ENCODE data around the gene SLC26A11.
"Not testable (repeated sequence)": the region's sequence is repeated elsewhere in the genome, so short reads cannot be mapped to it uniquely, and the experiment has no call there.

Gene SLC26A11

DNA sequence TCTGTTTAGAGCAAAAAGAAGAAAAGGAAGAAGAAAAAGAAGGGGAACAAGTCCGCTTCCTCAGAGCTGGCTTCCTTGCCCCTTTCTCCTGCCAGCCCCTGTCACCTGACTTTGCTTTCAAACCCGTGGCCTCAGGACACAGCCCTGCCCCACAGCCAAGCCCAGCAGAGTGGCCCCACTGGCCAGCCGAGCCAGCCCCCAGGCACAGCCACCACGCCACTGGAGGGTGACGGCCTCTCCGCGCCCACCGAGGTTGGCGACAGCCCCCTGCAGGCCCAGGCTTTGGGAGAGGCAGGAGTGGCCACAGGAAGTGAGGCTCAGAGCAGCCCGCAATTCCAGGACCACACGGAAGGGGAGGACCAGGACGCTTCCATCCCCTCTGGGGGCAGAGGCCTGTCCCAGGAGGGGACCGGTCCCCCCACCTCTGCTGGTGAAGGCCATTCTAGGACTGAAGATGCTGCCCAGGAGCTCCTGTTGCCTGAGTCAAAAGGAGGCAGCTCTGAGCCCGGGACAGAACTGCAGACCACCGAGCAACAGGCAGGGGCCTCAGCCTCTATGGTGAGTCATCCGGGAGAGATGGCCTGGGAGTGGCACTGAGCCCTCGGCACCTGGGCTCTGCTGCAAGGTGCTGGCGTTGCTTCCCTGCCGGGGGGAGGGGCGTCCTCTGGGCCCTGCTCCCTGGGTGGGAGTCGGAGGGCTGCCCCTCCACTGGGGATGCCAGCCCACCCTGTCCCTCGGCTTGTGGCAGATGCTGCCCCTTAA is 67.8 kb downstream of the SLC26A11 start:
- no peak for DNase-seq

DNA sequence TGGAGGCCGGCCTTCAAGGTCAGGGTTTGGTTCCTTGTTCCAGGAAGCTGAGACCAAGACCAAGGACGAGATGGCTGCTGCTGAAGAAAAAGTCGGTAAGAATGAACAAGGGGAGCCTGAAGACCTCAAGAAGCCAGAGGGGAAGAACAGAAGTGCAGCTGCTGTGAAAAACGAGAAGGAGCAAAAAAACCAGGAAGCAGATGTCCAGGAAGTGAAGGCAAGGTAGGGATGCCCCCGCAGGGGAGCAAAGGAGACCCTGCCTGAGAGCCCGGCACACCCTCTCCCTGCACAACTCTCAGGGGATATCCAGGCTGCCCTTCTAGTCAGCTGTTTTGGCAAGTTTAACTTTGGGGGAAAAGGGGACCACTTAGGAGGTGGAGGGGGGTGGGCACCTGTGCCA is 69.4 kb downstream of the SLC26A11 start:
- no peak for DNase-seq

DNA sequence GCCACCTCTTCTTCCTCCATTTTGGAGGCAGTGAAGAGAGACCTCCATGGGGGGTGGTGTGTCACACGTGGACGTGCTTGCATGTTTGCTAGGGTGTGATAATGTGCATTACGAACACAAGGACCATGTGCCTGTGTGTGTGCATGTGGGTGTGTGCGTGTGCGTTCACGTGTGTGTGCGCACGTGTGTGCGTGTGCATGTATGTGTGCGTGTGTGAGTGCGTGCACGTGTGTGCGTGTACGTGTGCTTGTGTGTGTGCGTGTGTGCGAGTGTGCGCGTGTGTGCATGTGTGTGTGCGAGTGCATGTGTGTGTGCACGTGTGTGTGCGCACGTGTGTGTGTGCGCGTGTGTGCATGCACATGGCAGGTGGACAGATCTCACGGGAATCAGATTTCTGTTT is 69.9 kb downstream of the SLC26A11 start:
- no peak for DNase-seq

DNA sequence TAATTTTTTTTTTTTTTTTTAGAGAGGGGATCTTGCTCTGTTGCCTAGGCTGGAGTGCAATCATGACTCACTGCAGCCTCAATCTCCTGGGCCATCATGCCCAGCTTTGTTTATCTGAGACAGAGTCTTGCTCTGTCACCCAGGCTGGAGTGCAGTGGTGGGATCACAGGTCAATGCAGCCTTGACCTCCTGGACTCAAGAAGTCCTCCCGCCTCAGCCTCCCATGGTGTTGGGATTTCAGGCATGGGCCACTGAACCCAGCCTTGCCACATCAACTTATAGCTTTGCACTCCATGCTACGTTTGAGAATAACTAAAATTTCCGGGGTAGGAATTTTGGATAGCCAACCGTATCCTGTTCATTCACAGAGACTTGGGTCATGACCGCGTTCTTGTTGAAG is 71.0 kb downstream of the SLC26A11 start:
- no peak for DNase-seq

DNA sequence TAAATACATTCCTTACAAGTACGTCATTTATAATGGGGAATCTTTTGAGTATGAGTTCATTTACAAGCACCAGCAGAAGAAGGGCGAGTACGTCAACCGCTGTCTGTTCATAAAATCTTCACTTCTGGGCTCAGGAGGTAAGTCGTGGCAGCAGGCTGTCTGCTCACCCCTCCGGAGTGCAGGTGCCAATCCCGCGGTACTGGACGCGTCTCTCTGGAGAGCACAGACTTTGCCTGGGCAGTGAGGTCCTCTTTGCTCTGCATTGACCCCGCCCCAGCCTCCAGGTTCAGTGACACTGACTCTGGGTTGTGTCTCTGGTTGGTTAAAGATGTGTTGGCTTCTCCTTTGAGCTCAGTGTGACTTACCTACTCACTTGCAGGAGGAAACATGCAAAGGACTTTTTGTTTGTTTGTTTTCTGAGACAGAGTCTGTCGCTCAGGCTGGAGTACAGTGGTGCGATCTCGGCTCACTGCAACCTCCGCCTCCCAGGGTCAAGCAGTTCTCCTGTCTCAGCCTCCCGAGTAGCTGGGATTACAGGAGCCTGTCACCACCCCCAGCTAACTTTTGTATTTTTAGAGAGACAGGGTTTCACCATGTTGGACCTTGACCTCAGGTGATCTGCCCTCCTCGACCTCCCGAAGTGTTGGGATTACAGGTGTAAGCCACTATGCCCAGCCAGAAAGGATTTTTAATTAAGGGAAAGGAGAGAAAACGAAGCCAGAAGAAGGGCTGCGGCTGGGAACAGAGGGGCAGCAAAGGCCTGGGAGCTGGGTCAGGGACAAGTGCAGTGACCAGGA is 71.7 kb downstream of the SLC26A11 start:
- no peak for DNase-seq

DNA sequence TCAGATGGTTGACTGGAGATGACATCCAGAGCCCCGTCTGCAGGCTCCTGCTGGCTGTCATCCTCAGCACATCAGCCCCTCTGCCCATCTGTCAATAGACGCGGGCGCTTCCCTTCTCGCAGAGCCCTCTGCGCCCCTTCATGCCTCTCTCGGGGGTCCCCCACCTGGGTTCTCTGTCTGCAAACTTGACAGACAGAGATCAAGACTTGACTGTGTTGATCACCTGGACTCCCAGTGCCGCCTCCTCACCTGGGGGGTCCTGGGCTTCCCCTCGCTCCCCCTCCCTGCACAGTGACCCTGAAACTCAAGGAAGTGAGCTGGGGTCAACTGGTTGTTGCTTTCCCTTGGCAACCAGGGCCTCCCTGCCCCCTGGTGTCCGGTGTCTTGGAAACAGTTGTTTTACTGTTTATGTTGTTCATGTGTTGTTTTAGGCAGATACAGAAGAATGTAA is 72.3 kb downstream of the SLC26A11 start:
- DNase-seq, result no peak

DNA sequence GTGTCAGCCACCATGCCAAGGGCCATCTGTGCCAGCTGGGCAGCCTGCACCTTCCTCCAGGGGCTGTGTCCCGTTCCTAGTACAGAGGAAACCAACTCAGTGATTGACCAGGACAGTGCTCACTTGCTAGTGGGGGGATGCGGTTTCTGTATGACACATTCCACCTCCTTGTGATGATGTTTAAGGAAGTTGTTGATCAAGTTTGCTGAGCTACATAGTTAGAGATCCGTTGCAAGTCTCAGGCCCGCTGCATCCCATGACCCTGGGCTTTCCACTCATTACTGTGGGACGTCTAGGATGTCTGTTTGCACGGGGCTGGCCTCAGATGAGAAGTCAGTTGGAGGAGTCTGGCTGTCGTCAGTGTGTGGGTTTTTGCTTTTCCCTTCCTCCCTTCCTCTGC is 74.0 kb downstream of the SLC26A11 start:
- DNase-seq, result no peak

GRCh38 chr17:80294653-80295052 is 74.4 kb downstream of the SLC26A11 start:
- no peak for DNase-seq

- DNase-seq, result no peak
Measured at GRCh38 chr17:80295146-80295545, 74.9 kb downstream of the SLC26A11 start.

GRCh38 chr17:80295559-80295958 is 75.3 kb downstream of the SLC26A11 start:
- no peak for DNase-seq

DNA sequence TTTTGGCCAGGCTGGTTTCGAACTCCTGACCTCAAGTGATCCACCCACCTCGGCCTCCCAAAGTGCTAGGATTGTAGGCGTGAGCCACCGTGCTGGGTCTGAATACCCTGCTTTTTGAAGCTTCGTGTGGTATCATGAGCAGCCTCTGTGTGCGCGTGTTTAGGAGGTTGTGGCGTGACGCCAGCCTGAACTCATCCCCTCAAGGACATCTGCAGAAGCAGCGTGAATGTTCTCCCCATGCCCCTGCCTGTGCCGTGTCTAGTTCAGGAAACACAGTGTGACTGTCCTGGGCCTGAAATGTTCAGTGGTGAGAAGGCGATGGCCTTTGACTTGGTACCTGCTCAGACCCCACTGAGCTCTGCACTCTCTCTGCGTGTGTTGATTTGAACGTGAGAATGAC is 76.0 kb downstream of the SLC26A11 start:
- DNase-seq, result no peak

DNA sequence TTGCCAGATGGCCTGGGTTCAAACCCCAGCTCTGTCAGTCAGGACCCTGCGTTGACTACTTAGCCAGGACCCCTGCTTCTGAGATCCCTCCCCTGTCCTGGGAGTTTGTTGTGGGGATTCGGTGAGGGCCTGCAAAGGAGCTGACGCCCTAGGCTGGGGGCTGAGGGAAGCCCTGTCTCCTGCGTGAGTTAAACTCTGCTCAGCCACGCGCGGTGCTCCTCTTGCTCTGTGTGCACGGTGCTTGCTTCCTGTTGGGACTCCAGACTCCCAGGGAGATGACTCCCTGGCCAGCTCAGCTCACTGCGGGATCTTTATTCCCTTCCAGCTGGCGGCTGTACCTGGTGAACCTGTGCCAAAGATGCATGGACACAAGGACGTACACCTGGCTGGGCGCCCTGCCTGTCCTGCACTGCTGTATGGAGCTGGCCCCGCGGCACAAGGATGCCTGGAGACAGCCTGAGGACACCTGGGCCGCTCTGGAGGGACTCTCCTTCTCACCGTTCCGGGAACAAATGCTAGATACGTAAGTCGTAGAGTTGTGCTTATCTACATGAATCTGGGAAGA is 77.9 kb downstream of the SLC26A11 start:
- no peak for DNase-seq

DNA sequence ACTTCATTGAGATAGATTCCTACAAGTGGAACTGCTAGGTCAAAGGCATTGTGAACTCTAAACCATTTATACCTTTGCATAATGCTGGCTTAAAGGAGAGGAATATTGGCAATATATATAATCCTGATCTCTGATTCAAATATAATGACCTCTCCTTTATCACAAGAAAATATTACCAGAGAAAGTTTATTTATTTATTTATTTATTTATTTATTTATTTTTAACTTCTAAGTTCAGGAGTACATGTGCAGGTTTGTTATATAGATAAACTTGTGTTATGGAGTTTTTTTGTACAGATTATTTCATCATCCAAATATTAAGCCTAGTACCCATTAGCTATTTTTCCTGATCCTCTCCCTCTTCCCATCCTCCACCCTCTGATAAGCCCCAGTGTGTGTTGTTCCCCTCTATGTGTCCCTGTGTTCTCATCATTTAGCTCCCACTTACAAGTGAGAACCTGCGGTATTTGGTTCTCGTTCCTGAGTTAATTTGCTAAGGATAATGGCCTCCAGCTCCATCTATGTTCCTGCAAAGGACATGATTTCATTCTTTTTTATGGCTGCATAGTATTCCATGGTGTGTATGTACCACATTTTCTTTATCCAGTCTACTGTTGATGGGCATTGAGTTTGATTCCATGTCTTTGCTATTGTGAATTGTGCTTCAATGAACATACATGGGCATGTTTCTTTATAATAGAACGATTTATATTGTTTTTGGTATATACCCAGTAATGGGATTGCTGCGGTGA is 79.3 kb downstream of the SLC26A11 start:
- DNase-seq, result not testable (repeated sequence)

DNA sequence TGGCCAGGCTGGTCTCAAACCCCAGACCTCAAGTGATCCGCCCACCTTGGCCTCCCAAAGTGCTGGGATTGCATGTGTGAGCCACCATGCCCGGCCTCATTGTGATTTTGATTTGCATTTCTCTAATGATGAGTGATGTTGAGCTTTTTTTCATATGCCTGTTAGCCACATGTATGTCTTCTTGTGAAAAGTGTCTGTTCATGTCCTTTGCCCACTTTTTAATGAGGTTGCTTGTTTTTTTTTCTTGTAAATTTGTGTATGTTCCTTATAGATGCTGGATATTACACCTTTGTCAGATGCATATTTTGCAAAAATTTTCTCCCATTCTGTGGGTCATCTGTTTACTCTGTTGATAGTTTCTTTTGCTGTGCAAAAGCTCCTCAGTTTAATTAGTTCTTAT is 80.5 kb downstream of the SLC26A11 start:
- DNase-seq, result not testable (repeated sequence)
